Measurements from ENCODE around the gene SORCS2. TPM values are rescaled to one million over a fixed set of nuclear protein-coding genes. Genes with fewer than 3 reads are reported as not detected.

SORCS2 gene
- total and polyA plus RNA-seq, 2 donors (not counting 1 experiment from before 2014, with no cell fraction given), result not detected

DNA sequence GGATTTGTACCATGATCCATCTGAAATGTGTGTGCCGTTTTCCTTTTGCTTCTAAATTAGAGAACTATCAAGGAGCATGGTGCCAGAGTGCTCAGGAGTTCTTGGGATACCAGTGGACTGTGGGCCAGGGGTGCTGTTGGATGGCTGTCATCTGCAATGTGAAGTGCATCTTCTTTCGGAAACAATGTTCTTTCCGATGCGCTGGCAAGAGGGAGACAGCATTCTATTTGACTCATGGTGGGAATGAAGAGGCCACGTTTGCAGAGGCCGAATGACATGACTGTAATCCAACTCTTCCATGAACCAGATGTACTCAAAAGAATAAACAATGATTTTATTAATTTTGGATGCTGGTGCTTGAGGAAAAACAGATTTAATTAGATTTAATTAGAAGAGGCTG, 45.5 kb downstream of the SORCS2 start:
- no peaks in the 10 kb centered on the region for H3K4me1 ChIP-seq (ENCODE audit: control insufficient read depth in 2 of 2, insufficient read depth in 2 of 2, low read length in 2 of 2)
- ChIA-PET POLR2A (no interaction called here), CTCF (no interaction called here)
- H3K9me3 ChIP-seq (ENCODE audit: control extremely low read depth in 1 of 3, control insufficient read depth in 2 of 3, insufficient read depth in 1 of 3, low read length in 2 of 3), result peaks cover 0 to 21% (median 0%) of the 10 kb centered on the region in 3 donors
- 89% methylated on average over 1 of the region's 6 CpGs for WGBS (ENCODE audit: insufficient coverage)
- no peaks in the 10 kb centered on the region for H3K9me3 Mint-ChIP-seq (ENCODE audit: insufficient read depth)
- ATAC-seq (ENCODE audit: low read depth) (no peak), DNase-seq (no peak)
- no peak overlapping the region for H3K27ac ChIP-seq (ENCODE audit: low read length in 2 of 2)
- no peak overlapping the region for H3K4me3 Mint-ChIP-seq
- H3K27me3 Mint-ChIP-seq, result peaks cover 3% of the 10 kb centered on the region
- no peaks in the 10 kb centered on the region for H3K36me3 ChIP-seq (replicated peaks in 1 of 2; ENCODE audit: control extremely low read depth in 1 of 2, control insufficient read depth in 1 of 2, extremely low read depth in 1 of 2, insufficient read depth in 2 of 2, low read length in 1 of 2)
- no peaks in the 10 kb centered on the region for H3K79me2 ChIP-seq (ENCODE audit: control insufficient read depth, insufficient read depth, low read length)
- no peak overlapping the region for H3K27ac Mint-ChIP-seq
- intact Hi-C loops (cut with micrococcal nuclease), result no loop called here
- H4K20me1 ChIP-seq (ENCODE audit: control insufficient read depth, insufficient read depth, low read length, poor library complexity, severe bottlenecking), result no peaks in the 10 kb centered on the region
- H3K4me2 ChIP-seq (replicated peaks; ENCODE audit: low read depth, low read length, poor library complexity, severe bottlenecking), result no peak overlapping the region
- H3K9ac ChIP-seq (ENCODE audit: low read length), result no peak overlapping the region
- H2AFZ ChIP-seq (ENCODE audit: insufficient read depth, low read depth, low read length, poor library complexity, severe bottlenecking), result no peak overlapping the region
- no peak overlapping the region for H3K4me3 ChIP-seq (ENCODE audit: control extremely low read depth in 1 of 5, extremely low read depth in 1 of 5, insufficient read depth in 1 of 5, low read depth in 2 of 5, low read length in 4 of 5)
- TF ChIP-seq EZH2 (IDR thresholded peaks at IDR 0.05; ENCODE audit: borderline replicate concordance, insufficient read depth, low read depth, low read length, poor library complexity, severe bottlenecking), result no peak
- TF ChIP-seq, protein P1, sequence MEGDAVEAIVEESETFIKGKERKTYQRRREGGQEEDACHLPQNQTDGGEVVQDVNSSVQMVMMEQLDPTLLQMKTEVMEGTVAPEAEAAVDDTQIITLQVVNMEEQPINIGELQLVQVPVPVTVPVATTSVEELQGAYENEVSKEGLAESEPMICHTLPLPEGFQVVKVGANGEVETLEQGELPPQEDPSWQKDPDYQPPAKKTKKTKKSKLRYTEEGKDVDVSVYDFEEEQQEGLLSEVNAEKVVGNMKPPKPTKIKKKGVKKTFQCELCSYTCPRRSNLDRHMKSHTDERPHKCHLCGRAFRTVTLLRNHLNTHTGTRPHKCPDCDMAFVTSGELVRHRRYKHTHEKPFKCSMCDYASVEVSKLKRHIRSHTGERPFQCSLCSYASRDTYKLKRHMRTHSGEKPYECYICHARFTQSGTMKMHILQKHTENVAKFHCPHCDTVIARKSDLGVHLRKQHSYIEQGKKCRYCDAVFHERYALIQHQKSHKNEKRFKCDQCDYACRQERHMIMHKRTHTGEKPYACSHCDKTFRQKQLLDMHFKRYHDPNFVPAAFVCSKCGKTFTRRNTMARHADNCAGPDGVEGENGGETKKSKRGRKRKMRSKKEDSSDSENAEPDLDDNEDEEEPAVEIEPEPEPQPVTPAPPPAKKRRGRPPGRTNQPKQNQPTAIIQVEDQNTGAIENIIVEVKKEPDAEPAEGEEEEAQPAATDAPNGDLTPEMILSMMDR (IDR thresholded peaks at IDR 0.05), result no peak
- H3K27me3 ChIP-seq (replicated peaks in 1 of 4; ENCODE audit: control extremely low read depth in 1 of 4, control insufficient read depth in 3 of 4, insufficient read depth in 4 of 4, low read length in 3 of 4), result no peaks in the 10 kb centered on the region
- H3K4me1 Mint-ChIP-seq, result no peaks in the 10 kb centered on the region

GRCh38 chr4:7238300-7238960, 46.1 kb downstream of the SORCS2 start:
- Mint-ChIP-seq H3K9me3 (ENCODE audit: insufficient read depth) (no peaks in the 10 kb centered on the region), H3K4me3 (no peak overlapping the region), H3K4me1 (no peaks in the 10 kb centered on the region), H3K27ac (no peak overlapping the region), H3K27me3 (peaks cover 3% of the 10 kb centered on the region)
- DNase-seq, result no peak
- Histone ChIP-seq H3K36me3 (replicated peaks in 1 of 2; ENCODE audit: control extremely low read depth in 1 of 2, control insufficient read depth in 1 of 2, extremely low read depth in 1 of 2, insufficient read depth in 2 of 2, low read length in 1 of 2) (no peaks in the 10 kb centered on the region), H3K4me1 (ENCODE audit: control insufficient read depth in 2 of 2, insufficient read depth in 2 of 2, low read length in 2 of 2) (no peaks in the 10 kb centered on the region), H3K27me3 (replicated peaks in 1 of 4; ENCODE audit: control extremely low read depth in 1 of 4, control insufficient read depth in 3 of 4, insufficient read depth in 4 of 4, low read length in 3 of 4) (no peaks in the 10 kb centered on the region), H3K4me3 (ENCODE audit: control extremely low read depth in 1 of 5, extremely low read depth in 1 of 5, insufficient read depth in 1 of 5, low read depth in 2 of 5, low read length in 4 of 5) (no peak overlapping the region), H4K20me1 (ENCODE audit: control insufficient read depth, insufficient read depth, low read length, poor library complexity, severe bottlenecking) (no peaks in the 10 kb centered on the region), H3K4me2 (replicated peaks; ENCODE audit: low read depth, low read length, poor library complexity, severe bottlenecking) (no peak overlapping the region), H3K79me2 (ENCODE audit: control insufficient read depth, insufficient read depth, low read length) (no peaks in the 10 kb centered on the region), H3K9ac (ENCODE audit: low read length) (no peak overlapping the region), H2AFZ (ENCODE audit: insufficient read depth, low read depth, low read length, poor library complexity, severe bottlenecking) (no peak overlapping the region), H3K27ac (ENCODE audit: low read length in 2 of 2) (no peak overlapping the region), H3K9me3 (ENCODE audit: control extremely low read depth in 1 of 3, control insufficient read depth in 2 of 3, insufficient read depth in 1 of 3, low read length in 2 of 3) (peaks cover 0 to 18% (median 0%) of the 10 kb centered on the region in 3 donors)
- ChIA-PET CTCF (no interaction called here), POLR2A (no interaction called here)
- WGBS (ENCODE audit: insufficient coverage), result 90% methylated on average over 12 of the region's 12 CpGs
- ATAC-seq (ENCODE audit: low read depth), result no peak
- intact Hi-C loops (cut with micrococcal nuclease), result no loop called here
- no peak for TF ChIP-seq EZH2 (IDR thresholded peaks at IDR 0.05; ENCODE audit: borderline replicate concordance, insufficient read depth, low read depth, low read length, poor library complexity, severe bottlenecking)
- TF ChIP-seq, protein P1 (IDR thresholded peaks at IDR 0.05), result no peak
